Kidney epithelial cell (primary cell): ENCODE measurements around the gene UNC13B. TPM values are rescaled to one million over a fixed set of nuclear protein-coding genes. Genes with fewer than 3 reads are reported as not detected.

ENCODE experiments used
- DNase-seq: peaks from one replicate; pipeline ENCODE4 v3.0.0-alpha.2; 2010; ENCODE audit warnings: low read depth
- H3K27me3 ChIP-seq: 2 replicates; pipeline ENCODE4 v1.6.0; 2011; ENCODE audit warnings: low read length; ENCODE audit not compliant: control insufficient read depth, insufficient read depth
- H3K36me3 ChIP-seq: 2 replicates; pipeline ENCODE4 v1.5.1; 2011; ENCODE audit warnings: low read length; ENCODE audit not compliant: control insufficient read depth, insufficient read depth
- H3K4me3 ChIP-seq: 2 replicates; pipeline ENCODE4 v1.5.1; 2011; ENCODE audit warnings: low read depth, mild to moderate bottlenecking, control low read depth, low read length
- CTCF ChIP-seq: IDR thresholded peaks from 2 replicates; pipeline ENCODE4 v1.5.1; 2011; ENCODE audit warnings: mild to moderate bottlenecking, moderate library complexity, low read length, control low read depth, inconsistent platforms; ENCODE audit not compliant: insufficient read depth, poor library complexity, severe bottlenecking
- total RNA-seq: library from RNA; depleted of rRNA; stranded (reverse); fragments of >200 nt; gene quantifications from 2 replicates; pipeline ENCODE4 v1.2.3, GENCODE V29; 2015

The UNC13B gene
- total RNA-seq, 1 donor from 2014 or later, result 30.0 TPM

- no peak for DNase-seq
Measured at GRCh38 chr9:35364817-35365585, 203.2 kb downstream of the UNC13B start.

GRCh38 chr9:35366627-35367026 lies 204.8 kb downstream of the UNC13B start:
- no peaks in the 10 kb centered on the region for H3K36me3 ChIP-seq
- DNase-seq, result no peak
- TF ChIP-seq CTCF, result no peak
- H3K4me3 ChIP-seq, result no peak overlapping the region
- H3K27me3 ChIP-seq, result no peaks in the 10 kb centered on the region

More at GRCh38 chr9:35364817-35365585, 203.2 kb downstream of the UNC13B start:
- TF ChIP-seq CTCF, result no peak
- H3K4me3 ChIP-seq, result no peak overlapping the region
- no peaks in the 10 kb centered on the region for H3K27me3 ChIP-seq
- H3K36me3 ChIP-seq, result no peaks in the 10 kb centered on the region

- H3K36me3 ChIP-seq, result no peaks in the 10 kb centered on the region
- no peak for TF ChIP-seq CTCF
- peak; percentile 65 for DNase-seq
- no peak overlapping the region for H3K4me3 ChIP-seq
- no peaks in the 10 kb centered on the region for H3K27me3 ChIP-seq
Measured at GRCh38 chr9:35367451-35367850, 205.6 kb downstream of the UNC13B start.

DNA sequence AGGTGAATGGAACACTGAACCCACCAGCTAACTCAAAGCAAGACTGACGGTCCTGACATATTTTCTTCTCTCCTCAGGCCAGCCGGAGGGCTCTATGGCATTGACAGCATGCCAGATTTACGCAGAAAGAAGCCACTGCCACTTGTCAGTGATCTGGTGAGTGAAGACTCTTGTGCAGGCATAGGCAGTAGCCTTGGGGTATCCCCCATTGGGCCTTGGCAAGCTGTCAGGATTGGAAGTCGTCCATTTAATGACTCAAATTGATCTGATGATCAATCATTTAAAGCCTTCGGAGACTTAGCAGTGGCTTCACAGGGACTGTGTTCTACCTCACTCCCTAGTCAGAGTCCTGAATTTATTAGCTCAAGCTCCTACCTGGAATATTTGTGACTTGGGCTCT lies 208.4 kb downstream of the UNC13B start:
- DNase-seq, result no peak
- H3K4me3 ChIP-seq, result no peak overlapping the region
- no peak for TF ChIP-seq CTCF

DNA sequence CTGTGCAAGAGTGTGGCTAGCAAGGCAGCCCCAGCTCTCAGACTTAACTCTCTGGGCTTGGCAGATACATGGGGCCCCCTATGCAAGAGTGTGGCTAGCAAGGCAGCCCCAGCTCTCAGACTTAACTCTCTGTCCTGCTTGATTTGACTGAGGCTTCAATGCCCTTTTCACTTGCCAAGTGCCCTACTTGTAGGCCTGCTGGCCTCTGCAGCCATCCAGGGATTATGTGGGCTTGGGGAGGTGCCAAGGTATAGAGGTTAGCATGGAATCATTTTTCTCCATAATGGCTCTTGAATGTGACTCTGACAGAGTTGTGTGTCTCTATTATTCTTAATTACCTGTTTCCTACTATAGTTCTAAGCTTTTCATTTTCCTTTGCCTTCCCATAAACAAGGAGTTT lies 212.6 kb downstream of the UNC13B start:
- Histone ChIP-seq H3K27me3 (no peaks in the 10 kb centered on the region), H3K36me3 (no peaks in the 10 kb centered on the region), H3K4me3 (no peak overlapping the region)
- TF ChIP-seq CTCF, result no peak
- DNase-seq, result no peak

More for the DNA sequence above, 208.4 kb downstream of the UNC13B start:
- H3K27me3 ChIP-seq, result no peaks in the 10 kb centered on the region
- no peaks in the 10 kb centered on the region for H3K36me3 ChIP-seq

GRCh38 chr9:35374910-35375309 lies 213.1 kb downstream of the UNC13B start:
- Histone ChIP-seq H3K27me3 (no peaks in the 10 kb centered on the region), H3K4me3 (no peak overlapping the region), H3K36me3 (no peaks in the 10 kb centered on the region)
- DNase-seq, result no peak
- no peak for TF ChIP-seq CTCF
